ENCODE measurements around the gene ZNF532. TPM values are rescaled to one million over a fixed set of nuclear protein-coding genes. Genes with fewer than 3 reads are reported as not detected.
"Not testable (repeated sequence)": the region's sequence is repeated elsewhere in the genome, so short reads cannot be mapped to it uniquely, and the experiment has no call there.

ZNF532 gene
- total RNA-seq, 1 experiment from 2014 or later = 13.5 TPM

- no peak for DNase-seq (ENCODE audit: low spot score)
Observed at GRCh38 chr18:58901783-58902182, 37.1 kb downstream of the ZNF532 start.

- no peak for DNase-seq (ENCODE audit: low spot score)
Observed at GRCh38 chr18:58902961-58903360, 38.3 kb downstream of the ZNF532 start.

- DNase-seq (ENCODE audit: low spot score) = no peak
Observed at GRCh38 chr18:58903533-58903932, 38.9 kb downstream of the ZNF532 start.

GRCh38 chr18:58905777-58906428 lies 41.2 kb downstream of the ZNF532 start:
- no peak for DNase-seq (ENCODE audit: low spot score)

- DNase-seq (ENCODE audit: low spot score) = no peak
Observed at GRCh38 chr18:58908006-58908405, 43.3 kb downstream of the ZNF532 start.

- no peak for DNase-seq (ENCODE audit: low spot score)
Observed at GRCh38 chr18:58909521-58909920, 44.8 kb downstream of the ZNF532 start.

- no peak for DNase-seq (ENCODE audit: low spot score)
Observed at GRCh38 chr18:58911241-58911640, 46.6 kb downstream of the ZNF532 start.

GRCh38 chr18:58911766-58912165 lies 47.1 kb downstream of the ZNF532 start:
- DNase-seq (ENCODE audit: low spot score) = no peak

GRCh38 chr18:58915006-58915799 lies 50.5 kb downstream of the ZNF532 start:
- no peak for DNase-seq (ENCODE audit: low spot score)

GRCh38 chr18:58915995-58916394 lies 51.3 kb downstream of the ZNF532 start:
- DNase-seq (ENCODE audit: low spot score) = no peak

GRCh38 chr18:58919934-58920333 lies 55.3 kb downstream of the ZNF532 start:
- not testable (repeated sequence) for DNase-seq (ENCODE audit: low spot score)

GRCh38 chr18:58922995-58923394 lies 58.3 kb downstream of the ZNF532 start:
- no peak for DNase-seq (ENCODE audit: low spot score)

GRCh38 chr18:58924473-58924872 lies 59.8 kb downstream of the ZNF532 start:
- DNase-seq (ENCODE audit: low spot score) = no peak

GRCh38 chr18:58927659-58928058 lies 63.0 kb downstream of the ZNF532 start:
- DNase-seq (ENCODE audit: low spot score) = no peak

GRCh38 chr18:58928386-58928785 lies 63.7 kb downstream of the ZNF532 start:
- no peak for DNase-seq (ENCODE audit: low spot score)

- DNase-seq (ENCODE audit: low spot score) = no peak
Observed at GRCh38 chr18:58929206-58929605, 64.5 kb downstream of the ZNF532 start.

- no peak for DNase-seq (ENCODE audit: low spot score)
Observed at GRCh38 chr18:58934356-58934755, 69.7 kb downstream of the ZNF532 start.

GRCh38 chr18:58934933-58935577 lies 70.4 kb downstream of the ZNF532 start:
- no peak for DNase-seq (ENCODE audit: low spot score)

GRCh38 chr18:58937071-58937886 lies 72.6 kb downstream of the ZNF532 start:
- peak; percentile 13 for DNase-seq (ENCODE audit: low spot score)

- no peak for DNase-seq (ENCODE audit: low spot score)
Observed at GRCh38 chr18:58937887-58938267, 73.2 kb downstream of the ZNF532 start.

- no peak for DNase-seq (ENCODE audit: low spot score)
Observed at GRCh38 chr18:58941426-58942099, 76.9 kb downstream of the ZNF532 start.
